Transverse colon (tissue), 4 donors: Measurements from ENCODE around the gene RHOV. TPM values are rescaled to one million over a fixed set of nuclear protein-coding genes. Genes with fewer than 3 reads are reported as not detected.

Experiments
- DNase-seq: peaks from one replicate; pipeline ENCODE4 v3.0.0-alpha.2; 2019
- H3K27ac ChIP-seq, 4 donors: fragments of 200-600 bp; sonication (generic); 2 replicates each; pipeline ENCODE4 v1.5.1; 2016 to 2018; ENCODE audit warnings: inconsistent platforms in 4 of 4
- H3K27me3 ChIP-seq: fragments of 200-600 bp; sonication (generic); 2 replicates; pipeline ENCODE4 v1.5.1; 2017; ENCODE audit warnings: inconsistent platforms
- H3K36me3 ChIP-seq, 4 donors: fragments of 200-600 bp; sonication (generic); 2 replicates each; pipeline ENCODE4 v1.5.1; 2017 to 2019; ENCODE audit warnings: inconsistent platforms in 4 of 4
- H3K4me1 ChIP-seq, 4 donors: fragments of 200-600 bp; sonication (generic); 2 replicates each; pipeline ENCODE4 v1.5.1; 2017 to 2020; ENCODE audit warnings: inconsistent platforms in 4 of 4
- H3K4me3 ChIP-seq, 4 donors: fragments of 200-600 bp; sonication (generic); 1 replicate in 1 of 4; 2 replicates in 3 of 4; pipeline versions ENCODE4 v1.5.1 to v1.6.1; 2017 to 2019; ENCODE audit warnings: inconsistent platforms in 4 of 4
- H3K9me3 ChIP-seq, 2 donors: fragments of 200-600 bp; sonication (generic); 2 replicates each; pipeline ENCODE4 v1.5.1; 2017 to 2019; ENCODE audit warnings: inconsistent platforms in 2 of 2
- EP300 ChIP-seq: sonication (generic); formaldehyde crosslinking; IDR thresholded peaks from one replicate; pipeline ENCODE4 v1.6.1; 2017; ENCODE audit warnings: antibody characterized with exemption, low read depth
- POLR2A ChIP-seq: fragments of 450-650 bp; IDR thresholded peaks from one replicate; pipeline ENCODE4 v1.6.1; 2016; ENCODE audit warnings: antibody characterized with exemption, mild to moderate bottlenecking, moderate library complexity
- POLR2AphosphoS5 ChIP-seq, 3 donors: sonication (generic); formaldehyde crosslinking; IDR thresholded peaks; one replicate each; pipeline ENCODE4 v1.6.1; 2016; ENCODE audit warnings: antibody characterized with exemption in 3 of 3
- WGBS, 2 donors: methylation state at CpG; one replicate each; pipeline ENCODE4 v1.1.5; 2018; ENCODE audit warnings: low coverage in 1 of 2; 5-methylcytosine and 5-hydroxymethylcytosine counted together
- in situ Hi-C, 4 donors: fragments of 200-750 bp; cut with MboI; loops; one replicate each; pipeline versions ENCODE4 v1.15.0 to v1.15.1; 2017; ENCODE audit warnings: low sequenced_read_pairs in 3 of 4, low pct_ligation_motif_present in 1 of 4, low pct_unique_long_range_greater_than_20kb in 1 of 4
- intact Hi-C: fragments of 100-400 bp; cut with DNase I; formaldehyde crosslinking; loops from one replicate; pipeline ENCODE4 v1.15.1; 2023; ENCODE audit warnings: low total_unique reads
- total RNA-seq, 4 donors: library from RNA; depleted of rRNA; stranded (reverse); fragments of >200 nt; gene quantifications; one replicate each; pipeline ENCODE4 v1.1.0, GENCODE V29; 2016
- TF ChIP-seq, protein P1 (sequence below), 5 experiments: fragments of 200-600 bp in 3 of 5; fragments of 450-650 bp in 2 of 5; sonication (generic) in 3 of 5; IDR thresholded peaks; 1 replicate in 2 of 5; 2 replicates in 3 of 5; pipeline ENCODE4 v1.5.1; 2016 to 2017; ENCODE audit warnings: antibody characterized with exemption in 5 of 5, inconsistent platforms in 3 of 5, mild to moderate bottlenecking in 2 of 5, moderate library complexity in 1 of 5

RHOV gene
- total RNA-seq, 4 donors from 2014 or later = 2.7 to 6.7 (median 4.0) TPM

DNA sequence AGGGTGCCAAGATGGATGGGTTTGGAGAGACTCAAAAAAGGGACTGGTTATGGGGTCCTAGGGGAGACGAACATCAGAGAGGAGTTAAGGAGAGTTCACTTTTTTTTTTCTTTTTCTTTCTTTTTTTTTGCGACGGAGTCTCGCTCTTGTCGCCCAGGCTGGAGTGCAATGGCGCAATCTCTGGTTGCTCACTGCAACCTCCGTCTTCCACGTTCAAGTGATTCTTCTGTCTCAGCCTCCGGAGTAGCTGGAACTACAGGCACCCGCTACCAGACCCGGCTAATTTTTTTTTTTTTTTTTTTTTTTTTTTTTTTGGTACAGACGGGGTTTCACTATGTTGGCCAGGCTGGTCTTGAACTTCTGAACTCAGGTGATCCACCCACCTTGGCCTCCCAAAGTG, 29.0 kb downstream of the RHOV start:
- Histone ChIP-seq H3K27ac (peak overlapping the region; percentile 85 to 94 (median 92)), H3K27me3 (peaks cover 9% of the 10 kb centered on the region), H3K36me3 (no peaks in the 10 kb centered on the region), H3K4me3 (peak overlapping the region; percentile 46 to 73 (median 64)), H3K4me1 (peaks cover 0 to 51% (median 21%) of the 10 kb centered on the region in 4 donors), H3K9me3 (no peaks in the 10 kb centered on the region)
- WGBS, 2 donors = 29 to 33% methylated on average over 6 to 11 of the region's 12 CpGs
- in situ Hi-C loops (no loop called here), intact Hi-C loops (no loop called here)
- TF ChIP-seq POLR2A = no peak
- no peak for TF ChIP-seq EP300
- TF ChIP-seq, protein P1, sequence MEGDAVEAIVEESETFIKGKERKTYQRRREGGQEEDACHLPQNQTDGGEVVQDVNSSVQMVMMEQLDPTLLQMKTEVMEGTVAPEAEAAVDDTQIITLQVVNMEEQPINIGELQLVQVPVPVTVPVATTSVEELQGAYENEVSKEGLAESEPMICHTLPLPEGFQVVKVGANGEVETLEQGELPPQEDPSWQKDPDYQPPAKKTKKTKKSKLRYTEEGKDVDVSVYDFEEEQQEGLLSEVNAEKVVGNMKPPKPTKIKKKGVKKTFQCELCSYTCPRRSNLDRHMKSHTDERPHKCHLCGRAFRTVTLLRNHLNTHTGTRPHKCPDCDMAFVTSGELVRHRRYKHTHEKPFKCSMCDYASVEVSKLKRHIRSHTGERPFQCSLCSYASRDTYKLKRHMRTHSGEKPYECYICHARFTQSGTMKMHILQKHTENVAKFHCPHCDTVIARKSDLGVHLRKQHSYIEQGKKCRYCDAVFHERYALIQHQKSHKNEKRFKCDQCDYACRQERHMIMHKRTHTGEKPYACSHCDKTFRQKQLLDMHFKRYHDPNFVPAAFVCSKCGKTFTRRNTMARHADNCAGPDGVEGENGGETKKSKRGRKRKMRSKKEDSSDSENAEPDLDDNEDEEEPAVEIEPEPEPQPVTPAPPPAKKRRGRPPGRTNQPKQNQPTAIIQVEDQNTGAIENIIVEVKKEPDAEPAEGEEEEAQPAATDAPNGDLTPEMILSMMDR (IDR thresholded peaks at IDR 0.05) = no peak
- TF ChIP-seq POLR2AphosphoS5 (IDR thresholded peaks at IDR 0.05) = no peak
- DNase-seq = no peak

DNA sequence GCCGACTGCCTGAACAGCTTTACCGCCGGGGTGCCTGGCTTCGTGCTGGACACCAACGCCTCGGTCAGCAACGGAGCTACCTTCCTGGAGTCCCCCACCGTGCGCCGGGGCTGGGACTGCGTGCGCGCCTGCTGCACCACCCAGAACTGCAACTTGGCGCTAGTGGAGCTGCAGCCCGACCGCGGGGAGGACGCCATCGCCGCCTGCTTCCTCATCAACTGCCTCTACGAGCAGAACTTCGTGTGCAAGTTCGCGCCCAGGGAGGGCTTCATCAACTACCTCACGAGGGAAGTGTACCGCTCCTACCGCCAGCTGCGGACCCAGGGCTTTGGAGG, 29.4 kb downstream of the RHOV start:
- Histone ChIP-seq H3K9me3 (no peaks in the 10 kb centered on the region), H3K4me1 (peaks cover 0 to 48% (median 21%) of the 10 kb centered on the region in 4 donors), H3K36me3 (no peaks in the 10 kb centered on the region), H3K27ac (peak overlapping the region; percentile 85 to 94 (median 92)), H3K4me3 (peak overlapping the region; percentile 46 to 73 (median 64)), H3K27me3 (peaks cover 9% of the 10 kb centered on the region)
- TF ChIP-seq, protein P1 (IDR thresholded peaks at IDR 0.05) = peak in 1 of 5 experiments; percentile 19
- TF ChIP-seq POLR2A = no peak
- peak; percentile 39 for DNase-seq
- 0 to 4% methylated on average over 3 to 28 of the region's 28 CpGs for WGBS, 2 donors
- intact Hi-C loops = no loop called here
- in situ Hi-C loops = no loop called here

DNA sequence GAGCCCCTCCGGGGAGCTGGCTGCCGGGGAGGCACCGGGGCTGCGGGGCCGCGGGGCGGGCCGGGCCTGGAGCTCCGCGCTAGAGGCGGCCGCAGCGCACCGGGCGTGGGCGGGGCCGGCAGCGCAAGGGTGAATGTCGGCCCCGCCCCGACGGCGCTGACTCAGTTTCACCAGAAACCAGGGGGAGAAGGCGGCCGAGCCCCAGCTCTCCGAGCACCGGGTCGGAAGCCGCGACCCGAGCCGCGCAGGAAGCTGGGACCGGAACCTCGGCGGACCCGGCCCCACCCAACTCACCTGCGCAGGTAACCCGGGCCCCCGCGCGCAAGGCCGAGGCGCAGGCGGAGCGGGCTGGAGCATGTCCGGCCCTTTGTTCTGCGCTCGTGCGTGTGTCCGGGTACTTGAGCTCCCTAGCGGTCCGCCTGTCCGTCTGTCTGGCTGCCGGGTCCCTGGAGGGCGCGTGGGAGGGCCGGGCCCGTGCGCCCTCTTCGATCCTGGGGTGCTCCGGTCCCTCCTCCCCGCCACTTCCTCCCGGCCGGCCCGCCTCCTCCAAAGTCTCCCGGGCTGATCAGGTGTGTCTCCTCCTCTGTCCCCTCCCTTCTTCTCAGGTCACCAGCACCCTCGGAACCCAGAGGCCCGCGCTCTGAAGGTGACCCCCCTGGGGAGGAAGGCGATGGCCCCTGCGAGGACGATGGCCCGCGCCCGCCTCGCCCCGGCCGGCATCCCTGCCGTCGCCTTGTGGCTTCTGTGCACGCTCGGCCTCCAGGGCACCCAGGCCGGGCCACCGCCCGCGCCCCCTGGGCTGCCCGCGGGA, 29.9 kb downstream of the RHOV start, which contains the start of gene SPINT1:
Gene SPINT1 (plus strand): TSS at position 164 of the 811 bp plus-strand sequence. CDS start 507 bp downstream, at position 671.
- in situ Hi-C loops = no loop called here
- DNase-seq = peak; percentile 82
- peaks cover 0 to 46% (median 21%) of the 10 kb centered on the region in 4 donors for H3K4me1 ChIP-seq
- TF ChIP-seq POLR2A = peak; percentile 89
- TF ChIP-seq POLR2AphosphoS5 (IDR thresholded peaks at IDR 0.05) = peak; percentile 44 to 78 (median 65)
- TF ChIP-seq, protein P1 (IDR thresholded peaks at IDR 0.05) = no peak
- no peaks in the 10 kb centered on the region for H3K9me3 ChIP-seq
- H3K27me3 ChIP-seq = peaks cover 9% of the 10 kb centered on the region
- H3K36me3 ChIP-seq = no peaks in the 10 kb centered on the region
- peak within 1 kb of the TSS; percentile 85 to 94 (median 92) for H3K27ac ChIP-seq
- intact Hi-C loops = no loop called here
- H3K4me3 ChIP-seq = peak within 1 kb of the TSS; percentile 46 to 73 (median 64)
- WGBS, 2 donors = 1% methylated on average over 32 of the region's 89 CpGs; no CpG with 5 or more reads in 1 of the 2 donors

DNA sequence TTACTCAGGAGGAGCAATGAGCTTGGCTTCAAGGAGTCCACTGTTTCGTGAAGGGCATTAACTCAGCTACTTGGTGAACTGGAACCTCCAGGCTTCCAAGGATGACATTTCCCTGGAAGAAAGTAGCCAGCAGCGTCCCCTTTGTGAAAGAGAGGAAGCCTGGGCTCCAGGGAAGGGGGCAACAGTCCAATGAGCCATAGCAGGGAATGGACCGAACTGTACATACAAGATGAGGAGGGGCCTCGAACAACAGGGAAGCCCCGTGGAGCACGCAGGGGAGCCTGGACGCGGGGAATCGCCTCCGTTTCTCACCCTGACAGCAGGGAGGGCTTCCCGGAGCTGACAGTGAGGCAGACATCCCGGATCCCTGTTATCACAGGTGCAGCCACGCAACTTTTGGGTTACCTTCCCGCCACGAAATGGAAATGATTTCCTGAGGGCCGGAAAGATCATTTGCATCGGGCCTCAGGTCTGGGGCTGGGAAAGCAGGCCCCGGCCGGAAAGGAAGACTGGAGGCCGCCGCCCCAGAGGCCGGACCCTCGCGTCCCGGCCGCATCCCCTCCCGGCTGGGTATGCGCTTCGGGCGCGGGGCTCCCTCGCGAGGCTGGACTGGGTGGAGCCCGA, 30.7 kb downstream of the RHOV start:
- Histone ChIP-seq H3K9me3 (no peaks in the 10 kb centered on the region), H3K4me3 (peak overlapping the region; percentile 26 to 73 (median 64)), H3K36me3 (no peaks in the 10 kb centered on the region), H3K4me1 (peaks cover 0 to 42% (median 21%) of the 10 kb centered on the region in 4 donors), H3K27ac (peak overlapping the region; percentile 85 to 94 (median 92)), H3K27me3 (peaks cover 9% of the 10 kb centered on the region)
- WGBS, 2 donors = 14 to 44% methylated on average over 7 to 28 of the region's 34 CpGs
- TF ChIP-seq, protein P1 (IDR thresholded peaks at IDR 0.05) = no peak
- no peak for TF ChIP-seq POLR2AphosphoS5 (IDR thresholded peaks at IDR 0.05)
- no peak for TF ChIP-seq POLR2A
- TF ChIP-seq EP300 = no peak
- in situ Hi-C loops = no loop called here
- no peak for DNase-seq
- intact Hi-C loops = no loop called here
